ENCODE measurements around the gene TANGO2. TPM values are rescaled to one million over a fixed set of nuclear protein-coding genes. Genes with fewer than 3 reads are reported as not detected.
A peak's percentile ranks its signal among the peaks of the same experiment; 100 is the strongest.

The TANGO2 gene
- total and polyA plus RNA-seq, 12 donors, result 25.1 to 87.0 (median 43.5) TPM

DNA sequence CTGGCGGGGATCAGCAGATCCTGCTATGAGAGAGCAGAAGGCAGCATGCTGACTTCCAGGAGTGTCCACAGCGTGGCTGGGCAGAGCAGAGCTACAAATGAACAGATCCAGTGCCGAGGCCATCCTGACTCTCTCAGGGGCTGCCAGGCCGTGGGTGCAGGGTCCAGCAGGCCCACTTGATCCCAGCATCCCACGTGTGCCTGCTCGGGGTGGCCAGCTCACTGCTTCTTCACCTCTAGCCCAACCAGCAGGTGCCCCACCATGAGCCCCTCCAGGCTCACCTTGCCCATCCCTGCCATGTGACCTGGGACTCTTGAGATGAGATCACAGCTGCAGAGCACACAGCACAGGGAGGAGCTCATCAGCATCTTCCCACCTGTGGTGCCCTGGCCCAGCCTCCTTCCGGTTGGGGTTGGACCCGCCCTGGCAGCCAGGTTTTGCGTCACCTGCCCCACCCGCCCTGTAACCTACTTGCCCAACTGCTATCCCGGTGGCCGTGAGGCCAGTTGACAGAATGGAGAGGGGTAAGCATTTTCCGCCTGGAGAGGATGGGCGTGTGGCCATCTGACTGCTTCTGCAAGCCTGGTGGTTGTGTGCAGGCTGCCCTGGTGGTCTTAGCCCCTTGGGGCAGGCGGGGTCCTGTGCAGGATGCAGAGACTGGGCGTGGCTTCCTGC lies 11.0 kb downstream of the TANGO2 start:
- H3K4me1 ChIP-seq (replicated peaks in 1 of 2), result peaks cover 23 to 39% of the 10 kb centered on the region in 2 donors
- H3K4me3 ChIP-seq, result no peak overlapping the region
- no peak for DNase-seq
- H3K27me3 ChIP-seq, result no peaks in the 10 kb centered on the region
- H3K27ac ChIP-seq, result peak overlapping the region in 3 of 5 donors; percentile 71 to 85 (median 82)
- intact Hi-C loops (cut with DNase I), result no loop called here
- TF ChIP-seq, protein P1, sequence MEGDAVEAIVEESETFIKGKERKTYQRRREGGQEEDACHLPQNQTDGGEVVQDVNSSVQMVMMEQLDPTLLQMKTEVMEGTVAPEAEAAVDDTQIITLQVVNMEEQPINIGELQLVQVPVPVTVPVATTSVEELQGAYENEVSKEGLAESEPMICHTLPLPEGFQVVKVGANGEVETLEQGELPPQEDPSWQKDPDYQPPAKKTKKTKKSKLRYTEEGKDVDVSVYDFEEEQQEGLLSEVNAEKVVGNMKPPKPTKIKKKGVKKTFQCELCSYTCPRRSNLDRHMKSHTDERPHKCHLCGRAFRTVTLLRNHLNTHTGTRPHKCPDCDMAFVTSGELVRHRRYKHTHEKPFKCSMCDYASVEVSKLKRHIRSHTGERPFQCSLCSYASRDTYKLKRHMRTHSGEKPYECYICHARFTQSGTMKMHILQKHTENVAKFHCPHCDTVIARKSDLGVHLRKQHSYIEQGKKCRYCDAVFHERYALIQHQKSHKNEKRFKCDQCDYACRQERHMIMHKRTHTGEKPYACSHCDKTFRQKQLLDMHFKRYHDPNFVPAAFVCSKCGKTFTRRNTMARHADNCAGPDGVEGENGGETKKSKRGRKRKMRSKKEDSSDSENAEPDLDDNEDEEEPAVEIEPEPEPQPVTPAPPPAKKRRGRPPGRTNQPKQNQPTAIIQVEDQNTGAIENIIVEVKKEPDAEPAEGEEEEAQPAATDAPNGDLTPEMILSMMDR (IDR thresholded peaks at IDR 0.05), result no peak
- no peak for TF ChIP-seq POLR2A (IDR thresholded peaks at IDR 0.05)
- peaks cover 0 to 6% of the 10 kb centered on the region in 2 donors for H3K36me3 ChIP-seq (replicated peaks in 1 of 2)
- H3K9me3 ChIP-seq (replicated peaks in 1 of 3), result no peaks in the 10 kb centered on the region
- WGBS, 4 donors, result 90 to 100% (median 96%) methylated on average over 2 to 16 of the region's 16 CpGs

DNA sequence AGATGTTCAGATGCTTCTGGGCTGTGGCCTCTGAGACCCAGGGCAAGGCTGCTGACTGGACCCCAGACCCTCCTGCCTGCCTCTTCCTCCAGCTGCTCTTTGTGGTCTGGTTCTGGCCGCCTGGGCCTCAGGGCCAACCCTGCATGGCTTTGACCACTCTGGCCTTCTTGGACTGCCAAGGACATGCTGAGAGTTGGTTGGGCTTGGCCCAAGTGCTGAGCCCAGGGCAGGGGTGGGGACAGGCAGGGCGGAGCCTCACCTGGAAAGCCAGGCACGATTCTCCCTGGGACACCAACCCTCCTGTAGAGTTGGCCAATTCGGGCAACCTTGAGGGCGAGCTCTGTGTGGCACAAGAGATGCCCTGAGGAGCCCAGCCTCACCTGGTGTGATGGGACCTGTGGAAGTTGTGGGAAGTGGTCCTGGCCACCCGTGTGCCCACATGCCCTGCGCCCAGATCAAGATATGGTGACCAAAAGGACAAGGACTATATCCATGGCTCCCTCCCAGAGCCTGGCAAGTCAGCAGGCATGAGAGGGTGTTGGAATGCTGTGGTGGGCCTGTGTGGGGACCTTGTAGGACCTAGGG lies 11.6 kb downstream of the TANGO2 start:
- H3K36me3 ChIP-seq (replicated peaks in 1 of 2), result peaks cover 0 to 6% of the 10 kb centered on the region in 2 donors
- no peaks in the 10 kb centered on the region for H3K9me3 ChIP-seq (replicated peaks in 1 of 3)
- H3K27me3 ChIP-seq, result no peaks in the 10 kb centered on the region
- peak overlapping the region; percentile 22 to 85 (median 78) for H3K27ac ChIP-seq
- WGBS, 4 donors, result 59 to 100% (median 75%) methylated on average over 1 to 7 of the region's 7 CpGs
- DNase-seq, result peak in 3 of 7 donors; percentile 36 to 57 (median 56)
- TF ChIP-seq POLR2A (IDR thresholded peaks at IDR 0.05), result no peak
- TF ChIP-seq, protein P1 (IDR thresholded peaks at IDR 0.05), result no peak
- H3K4me3 ChIP-seq, result no peak overlapping the region
- peaks cover 23 to 39% of the 10 kb centered on the region in 2 donors for H3K4me1 ChIP-seq (replicated peaks in 1 of 2)
- intact Hi-C loops (cut with DNase I), result no loop called here

DNA sequence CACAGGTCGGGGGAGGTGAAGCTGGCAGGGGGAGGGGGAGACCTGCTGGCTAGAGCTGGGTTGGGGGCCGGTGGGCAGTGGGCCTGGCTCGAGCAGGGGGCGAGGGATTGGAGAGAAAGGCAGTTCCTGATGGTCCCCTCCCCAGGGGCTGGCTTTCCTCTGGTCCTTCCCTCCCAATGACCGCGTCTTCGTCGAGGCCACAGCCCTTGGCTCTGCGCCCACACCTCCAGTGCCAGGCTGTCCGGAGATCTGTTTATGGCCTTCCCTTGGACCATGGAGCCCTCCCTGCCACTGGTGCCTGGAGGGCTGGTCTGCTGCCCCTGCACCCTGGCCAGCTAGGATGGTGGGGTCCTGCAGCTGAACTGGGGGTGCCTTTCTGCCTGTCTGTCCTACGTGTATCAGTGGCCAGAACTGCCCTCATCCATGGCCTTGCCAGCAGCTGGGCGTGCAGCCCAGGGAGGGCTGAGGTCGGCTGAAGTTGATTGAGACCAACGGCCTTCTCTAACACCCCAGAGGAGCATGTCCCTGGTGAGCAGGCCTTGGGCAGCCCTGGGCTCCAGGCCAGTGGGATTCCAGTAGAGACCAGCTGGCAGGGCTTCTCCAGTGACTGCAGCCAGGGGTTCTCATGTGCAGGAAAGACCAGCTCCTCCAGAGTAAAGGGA lies 12.3 kb downstream of the TANGO2 start:
- TF ChIP-seq, protein P1 (IDR thresholded peaks at IDR 0.05), result no peak
- no peak for TF ChIP-seq POLR2A (IDR thresholded peaks at IDR 0.05)
- Histone ChIP-seq H3K4me3 (no peak overlapping the region), H3K27ac (peak overlapping the region; percentile 22 to 85 (median 78)), H3K4me1 (replicated peaks in 1 of 2) (peaks cover 23 to 35% of the 10 kb centered on the region in 2 donors), H3K27me3 (no peaks in the 10 kb centered on the region), H3K36me3 (replicated peaks in 1 of 2) (peaks cover 0 to 9% of the 10 kb centered on the region in 2 donors), H3K9me3 (replicated peaks in 1 of 3) (no peaks in the 10 kb centered on the region)
- WGBS, 4 donors, result 41 to 85% (median 45%) methylated on average over 7 to 14 of the region's 14 CpGs; no CpG with 5 or more reads in 1 of the 4 donors
- peak; percentile 80 to 97 (median 95) for DNase-seq
- intact Hi-C loops (cut with DNase I), result no loop called here

DNA sequence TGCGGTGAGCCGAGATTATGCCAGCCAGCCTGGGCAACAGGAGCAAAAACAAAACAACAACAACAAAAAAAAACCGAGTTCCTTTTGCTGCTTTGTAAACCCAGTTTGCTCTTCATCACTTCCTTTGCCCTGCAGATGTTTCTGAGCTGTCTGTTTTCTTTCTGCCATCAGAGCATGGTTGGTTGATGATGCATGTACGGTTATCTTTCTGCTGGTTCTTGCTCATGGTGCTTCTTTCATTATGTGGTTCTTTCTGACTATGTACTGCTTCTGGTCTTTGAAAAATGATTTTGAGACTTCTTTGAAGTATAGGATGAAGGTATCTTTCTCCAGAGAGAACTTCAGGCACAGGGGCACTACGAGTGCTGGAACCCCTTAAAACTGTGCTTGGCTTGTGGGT lies 13.2 kb downstream of the TANGO2 start:
- WGBS, 4 donors, result 80 to 93% (median 88%) methylated on average over 5 of the region's 5 CpGs
- H3K9me3 ChIP-seq (replicated peaks in 1 of 3), result no peaks in the 10 kb centered on the region
- no peak for DNase-seq
- H3K4me1 ChIP-seq (replicated peaks in 1 of 2), result peaks cover 23 to 26% of the 10 kb centered on the region in 2 donors
- H3K36me3 ChIP-seq (replicated peaks in 1 of 2), result peaks cover 0 to 15% of the 10 kb centered on the region in 2 donors
- H3K4me3 ChIP-seq, result no peak overlapping the region
- intact Hi-C loops (cut with DNase I), result no loop called here
- H3K27ac ChIP-seq, result no peak overlapping the region
- H3K27me3 ChIP-seq, result no peaks in the 10 kb centered on the region
- TF ChIP-seq, protein P1 (IDR thresholded peaks at IDR 0.05), result no peak
- TF ChIP-seq POLR2A (IDR thresholded peaks at IDR 0.05), result no peak

All from adrenal gland (tissue), 12 donors.